ENCODE measurements around the gene LCK.
"Not testable (repeated sequence)": the region's sequence is repeated elsewhere in the genome, so short reads cannot be mapped to it uniquely, and the experiment has no call there.

LCK gene

DNA sequence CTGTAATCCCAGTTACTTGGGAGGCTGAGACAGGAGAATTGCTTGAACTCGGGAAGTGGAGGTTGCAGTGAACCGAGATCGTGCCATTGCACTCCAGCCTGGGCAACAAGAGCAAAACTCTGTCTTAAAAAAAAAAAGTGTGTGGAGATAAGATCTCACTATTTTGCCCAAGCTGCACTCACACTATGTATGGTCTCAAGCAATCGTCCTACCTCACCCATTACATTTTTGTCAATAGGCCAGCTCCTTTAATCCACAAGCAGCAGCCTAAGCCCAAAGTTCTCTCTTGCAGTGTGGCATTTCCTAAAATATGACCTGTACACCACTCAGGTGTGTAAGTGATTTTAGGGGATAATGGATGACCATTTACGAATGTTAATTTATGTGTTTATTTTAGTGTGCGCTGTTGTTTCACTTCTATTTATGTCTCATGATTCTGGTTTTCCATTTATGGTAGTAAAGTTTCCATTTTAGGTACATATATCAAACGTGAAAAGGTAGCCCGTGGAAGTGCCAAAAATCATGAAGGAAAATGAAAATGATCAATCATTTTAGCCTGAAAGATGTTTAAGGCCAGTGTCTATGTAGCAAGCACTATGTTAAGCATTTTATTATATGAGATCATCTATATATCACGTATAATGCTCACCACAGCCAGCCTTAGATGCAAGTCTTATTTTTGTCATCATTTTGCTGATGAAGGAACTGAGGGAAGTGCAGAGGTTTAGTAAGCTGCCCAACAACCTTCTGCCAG lies 5.6 kb downstream of the LCK start:
- no peak overlapping the region for H3K4me3 ChIP-seq (replicated peaks; ENCODE audit: low read depth, low read length)
- no peak for DNase-seq (ENCODE audit: extremely low read depth, low read depth)
- TF ChIP-seq, protein P1, sequence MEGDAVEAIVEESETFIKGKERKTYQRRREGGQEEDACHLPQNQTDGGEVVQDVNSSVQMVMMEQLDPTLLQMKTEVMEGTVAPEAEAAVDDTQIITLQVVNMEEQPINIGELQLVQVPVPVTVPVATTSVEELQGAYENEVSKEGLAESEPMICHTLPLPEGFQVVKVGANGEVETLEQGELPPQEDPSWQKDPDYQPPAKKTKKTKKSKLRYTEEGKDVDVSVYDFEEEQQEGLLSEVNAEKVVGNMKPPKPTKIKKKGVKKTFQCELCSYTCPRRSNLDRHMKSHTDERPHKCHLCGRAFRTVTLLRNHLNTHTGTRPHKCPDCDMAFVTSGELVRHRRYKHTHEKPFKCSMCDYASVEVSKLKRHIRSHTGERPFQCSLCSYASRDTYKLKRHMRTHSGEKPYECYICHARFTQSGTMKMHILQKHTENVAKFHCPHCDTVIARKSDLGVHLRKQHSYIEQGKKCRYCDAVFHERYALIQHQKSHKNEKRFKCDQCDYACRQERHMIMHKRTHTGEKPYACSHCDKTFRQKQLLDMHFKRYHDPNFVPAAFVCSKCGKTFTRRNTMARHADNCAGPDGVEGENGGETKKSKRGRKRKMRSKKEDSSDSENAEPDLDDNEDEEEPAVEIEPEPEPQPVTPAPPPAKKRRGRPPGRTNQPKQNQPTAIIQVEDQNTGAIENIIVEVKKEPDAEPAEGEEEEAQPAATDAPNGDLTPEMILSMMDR (IDR thresholded peaks at IDR 0.05; ENCODE audit: low read depth, low read length, missing control alignments), result no peak

DNA sequence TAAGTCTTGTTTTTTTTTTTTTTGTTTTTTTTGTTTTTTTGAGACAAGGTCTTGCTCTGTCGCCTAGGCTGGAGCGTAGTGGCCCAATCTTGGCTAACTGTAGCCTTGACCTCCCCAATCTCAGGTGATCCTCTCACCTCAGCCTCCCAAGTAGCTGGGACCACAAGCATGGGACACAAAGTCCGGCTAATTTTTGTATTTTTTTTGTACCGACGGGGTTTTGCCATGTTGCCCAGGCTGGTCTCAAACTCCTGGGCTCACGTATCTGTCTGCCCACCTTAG lies 6.1 kb downstream of the LCK start:
- DNase-seq (ENCODE audit: extremely low read depth, low read depth), result no peak
- TF ChIP-seq, protein P1 (IDR thresholded peaks at IDR 0.05; ENCODE audit: low read depth, low read length, missing control alignments), result no peak
- H3K4me3 ChIP-seq (replicated peaks; ENCODE audit: low read depth, low read length), result no peak overlapping the region

DNA sequence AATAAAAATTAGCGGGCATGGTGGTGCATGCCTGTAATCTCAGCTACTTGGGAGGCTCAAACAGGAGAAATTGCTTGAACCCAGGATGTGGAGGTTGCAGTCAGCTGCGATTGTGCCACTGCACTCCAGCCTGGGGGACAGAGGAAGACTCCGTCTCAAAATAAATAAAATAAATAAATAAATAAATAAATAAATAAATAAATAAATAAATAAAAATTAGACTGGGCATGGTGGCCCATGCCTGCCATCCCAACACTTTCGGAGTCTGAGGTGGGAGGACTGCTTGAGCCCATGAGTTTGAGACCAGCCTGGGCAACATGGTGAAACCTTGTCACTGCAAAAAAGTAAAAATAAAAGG lies 12.2 kb downstream of the LCK start:
- not testable (repeated sequence) for DNase-seq (ENCODE audit: extremely low read depth, low read depth); H3K4me3 ChIP-seq (replicated peaks; ENCODE audit: low read depth, low read length)

DNA sequence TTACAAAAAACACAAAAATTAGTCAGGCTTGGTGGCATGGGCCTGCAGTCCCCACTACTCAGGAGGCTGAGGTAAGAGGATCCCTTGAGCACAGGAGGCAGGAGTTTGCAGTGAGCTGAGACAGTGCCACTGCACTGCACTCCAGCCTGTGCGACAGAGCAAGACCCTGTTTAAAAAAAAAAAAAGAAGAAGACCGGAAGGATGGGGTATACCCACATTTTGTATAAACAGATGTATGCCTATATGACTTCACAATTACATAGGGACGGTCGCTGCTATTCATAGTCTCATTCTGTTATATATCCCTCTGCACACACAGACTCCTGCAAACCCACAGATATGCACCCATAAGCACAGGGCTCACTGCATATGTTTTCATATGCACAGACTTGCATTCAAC lies 12.7 kb downstream of the LCK start:
- H3K4me3 ChIP-seq (replicated peaks; ENCODE audit: low read depth, low read length), result no peak overlapping the region
- TF ChIP-seq, protein P1 (IDR thresholded peaks at IDR 0.05; ENCODE audit: low read depth, low read length, missing control alignments), result no peak
- DNase-seq (ENCODE audit: extremely low read depth, low read depth), result no peak

DNA sequence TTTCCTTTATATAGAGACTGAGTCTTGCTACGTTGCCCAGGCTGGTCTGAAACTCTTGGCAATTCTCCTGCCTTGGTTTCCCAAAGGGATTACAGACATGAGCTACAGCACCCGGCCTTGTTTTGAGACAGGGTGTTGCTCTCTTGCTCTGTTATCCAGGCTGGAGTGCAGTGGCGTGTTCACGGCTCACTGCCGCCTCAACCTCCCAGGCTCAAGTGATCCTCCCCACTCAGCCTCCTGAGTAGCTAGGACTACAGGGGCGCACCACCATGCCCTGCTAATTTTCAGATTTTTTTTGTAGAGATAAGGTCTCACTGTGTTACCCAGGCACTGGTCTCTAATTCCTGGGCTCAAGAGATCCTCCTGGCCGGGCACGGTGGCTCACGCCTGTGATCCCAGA lies 14.8 kb downstream of the LCK start:
- no peak for DNase-seq (ENCODE audit: extremely low read depth, low read depth)
- TF ChIP-seq, protein P1 (IDR thresholded peaks at IDR 0.05; ENCODE audit: low read depth, low read length, missing control alignments), result no peak
- H3K4me3 ChIP-seq (replicated peaks; ENCODE audit: low read depth, low read length), result no peak overlapping the region

DNA sequence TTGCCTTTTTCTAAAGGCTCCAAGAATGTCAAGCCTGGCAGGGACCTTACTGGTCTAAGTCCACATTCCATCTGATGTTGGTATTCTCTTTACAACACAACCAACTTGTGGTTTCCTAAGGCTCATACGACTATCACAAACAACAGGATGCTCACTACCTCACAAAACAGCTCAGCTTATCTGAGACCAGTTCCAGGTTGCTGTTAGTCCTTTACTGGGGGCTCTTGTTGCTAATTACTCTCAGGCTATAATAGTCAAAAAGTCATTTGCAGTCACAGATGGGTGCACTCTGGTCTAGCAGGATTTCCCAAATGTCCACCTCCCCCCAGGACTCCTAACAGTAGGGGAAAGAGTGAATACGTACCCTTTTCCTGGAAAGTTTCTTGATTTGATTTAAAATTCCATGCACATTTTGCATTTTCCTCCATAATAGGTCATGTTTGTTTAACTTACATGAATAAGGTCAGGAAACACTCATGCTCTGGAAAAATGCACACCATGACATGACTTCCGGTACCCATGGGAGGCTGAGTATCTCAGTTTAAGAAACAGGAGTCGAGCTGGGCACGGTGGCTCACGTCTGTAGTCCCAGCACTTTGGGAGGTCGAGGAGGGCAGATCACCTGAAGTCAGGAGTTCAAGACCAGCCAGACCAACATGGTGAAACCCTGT lies 16.0 kb downstream of the LCK start:
- no peak for DNase-seq (ENCODE audit: extremely low read depth, low read depth)
- no peak overlapping the region for H3K4me3 ChIP-seq (replicated peaks; ENCODE audit: low read depth, low read length)
- TF ChIP-seq, protein P1 (IDR thresholded peaks at IDR 0.05; ENCODE audit: low read depth, low read length, missing control alignments), result no peak

DNA sequence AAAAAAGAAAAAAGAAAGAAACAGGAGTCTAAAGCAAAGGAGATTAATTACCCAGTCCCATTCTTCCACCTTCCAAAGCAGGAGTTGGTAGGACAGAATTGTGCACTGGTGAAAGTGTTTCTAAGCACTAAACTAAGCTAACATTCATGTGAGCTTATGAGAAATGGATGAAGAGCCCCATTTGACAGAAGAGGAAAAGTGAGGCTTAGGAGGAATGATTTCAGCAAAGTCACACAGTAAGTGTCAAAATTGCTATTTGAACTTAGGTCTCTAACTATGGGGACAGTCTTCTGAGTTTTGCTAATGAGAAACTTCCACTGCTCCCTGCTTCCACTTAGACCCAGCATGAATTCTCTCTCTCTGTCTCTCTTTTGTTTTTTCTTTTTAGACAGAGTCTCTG lies 18.7 kb downstream of the LCK start:
- TF ChIP-seq, protein P1 (IDR thresholded peaks at IDR 0.05; ENCODE audit: low read depth, low read length, missing control alignments), result no peak
- no peak overlapping the region for H3K4me3 ChIP-seq (replicated peaks; ENCODE audit: low read depth, low read length)
- DNase-seq (ENCODE audit: extremely low read depth, low read depth), result no peak
